Thoracic aorta (tissue), 2 donors: Measurements from ENCODE around the gene TMTC2. TPM values are rescaled to one million over a fixed set of nuclear protein-coding genes. Genes with fewer than 3 reads are reported as not detected.

Source experiments
- ATAC-seq: fragments of 150-250 bp; one replicate; pipeline ENCODE4 v1.8.0; 2017; ENCODE audit warnings: low read depth; ENCODE audit not compliant: insufficient number of reproducible peaks, low FRiP score
- DNase-seq: peaks from one replicate; pipeline ENCODE4 v3.0.0-alpha.2; 2020; ENCODE audit warnings: low spot score
- H3K27ac ChIP-seq, 2 donors: fragments of 200-600 bp; sonication (generic); 1 replicate in 1 of 2; 2 replicates in 1 of 2; pipeline ENCODE4 v1.5.1; 2016; ENCODE audit warnings: mild to moderate bottlenecking in 2 of 2, moderate library complexity in 2 of 2
- H3K27me3 ChIP-seq: fragments of 200-600 bp; sonication (generic); replicated peaks from 2 replicates; pipeline ENCODE4 v1.6.0; 2016; ENCODE audit warnings: mild to moderate bottlenecking; ENCODE audit not compliant: insufficient read depth
- H3K36me3 ChIP-seq: fragments of 200-600 bp; sonication (generic); one replicate; pipeline ENCODE4 v1.5.1; 2016
- H3K4me1 ChIP-seq, 2 donors: fragments of 200-600 bp; sonication (generic); 1 replicate in 1 of 2; 2 replicates in 1 of 2; pipeline versions ENCODE4 v1.5.1 to v1.6.0; 2016; ENCODE audit warnings: low read depth in 2 of 2, mild to moderate bottlenecking in 1 of 2; ENCODE audit not compliant: control insufficient read depth in 1 of 2
- H3K4me3 ChIP-seq: fragments of 200-600 bp; sonication (generic); 2 replicates; pipeline ENCODE4 v1.5.1; 2016; ENCODE audit warnings: mild to moderate bottlenecking
- H3K9me3 ChIP-seq: fragments of 200-600 bp; sonication (generic); 2 replicates; pipeline ENCODE4 v1.5.1; 2016
- total RNA-seq, 2 donors: library from RNA; depleted of rRNA; stranded (reverse); fragments of >200 nt; gene quantifications; one replicate each; pipeline versions ENCODE4 v1.1.0 to v1.2.3, GENCODE V29; 2016
- TF ChIP-seq, protein P1 (sequence below): fragments of 200-600 bp; sonication (generic); IDR thresholded peaks from one replicate; pipeline ENCODE4 v1.5.1; 2019; ENCODE audit warnings: antibody characterized with exemption

The TMTC2 gene
- total RNA-seq, 2 donors from 2014 or later: 2.8 to 8.6 TPM

DNA sequence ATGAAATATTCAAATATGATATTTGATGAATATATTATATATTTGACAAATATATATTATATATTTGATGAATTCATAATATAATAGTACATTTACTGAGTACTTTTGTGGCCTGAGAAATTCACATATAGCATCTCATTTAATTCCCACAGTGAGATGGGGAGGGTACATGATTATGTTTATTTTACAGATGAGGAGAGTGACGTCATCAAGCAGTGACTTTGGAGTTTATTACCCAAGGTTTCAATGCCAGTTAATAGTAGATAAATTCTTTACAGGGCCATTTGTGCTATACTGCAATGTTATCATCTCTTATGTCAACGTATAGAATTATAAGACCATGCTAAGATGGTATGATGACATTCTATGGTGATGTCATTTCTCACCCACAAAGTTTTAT is 352.7 kb downstream of the TMTC2 start:
- Histone ChIP-seq H3K4me3 (no peak overlapping the region), H3K27ac (no peak overlapping the region), H3K9me3 (no peaks in the 10 kb centered on the region), H3K36me3 (no peaks in the 10 kb centered on the region), H3K4me1 (no peaks in the 10 kb centered on the region), H3K27me3 (no peaks in the 10 kb centered on the region)
- TF ChIP-seq, protein P1, sequence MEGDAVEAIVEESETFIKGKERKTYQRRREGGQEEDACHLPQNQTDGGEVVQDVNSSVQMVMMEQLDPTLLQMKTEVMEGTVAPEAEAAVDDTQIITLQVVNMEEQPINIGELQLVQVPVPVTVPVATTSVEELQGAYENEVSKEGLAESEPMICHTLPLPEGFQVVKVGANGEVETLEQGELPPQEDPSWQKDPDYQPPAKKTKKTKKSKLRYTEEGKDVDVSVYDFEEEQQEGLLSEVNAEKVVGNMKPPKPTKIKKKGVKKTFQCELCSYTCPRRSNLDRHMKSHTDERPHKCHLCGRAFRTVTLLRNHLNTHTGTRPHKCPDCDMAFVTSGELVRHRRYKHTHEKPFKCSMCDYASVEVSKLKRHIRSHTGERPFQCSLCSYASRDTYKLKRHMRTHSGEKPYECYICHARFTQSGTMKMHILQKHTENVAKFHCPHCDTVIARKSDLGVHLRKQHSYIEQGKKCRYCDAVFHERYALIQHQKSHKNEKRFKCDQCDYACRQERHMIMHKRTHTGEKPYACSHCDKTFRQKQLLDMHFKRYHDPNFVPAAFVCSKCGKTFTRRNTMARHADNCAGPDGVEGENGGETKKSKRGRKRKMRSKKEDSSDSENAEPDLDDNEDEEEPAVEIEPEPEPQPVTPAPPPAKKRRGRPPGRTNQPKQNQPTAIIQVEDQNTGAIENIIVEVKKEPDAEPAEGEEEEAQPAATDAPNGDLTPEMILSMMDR: no peak
- ATAC-seq (no peak), DNase-seq (no peak)

DNA sequence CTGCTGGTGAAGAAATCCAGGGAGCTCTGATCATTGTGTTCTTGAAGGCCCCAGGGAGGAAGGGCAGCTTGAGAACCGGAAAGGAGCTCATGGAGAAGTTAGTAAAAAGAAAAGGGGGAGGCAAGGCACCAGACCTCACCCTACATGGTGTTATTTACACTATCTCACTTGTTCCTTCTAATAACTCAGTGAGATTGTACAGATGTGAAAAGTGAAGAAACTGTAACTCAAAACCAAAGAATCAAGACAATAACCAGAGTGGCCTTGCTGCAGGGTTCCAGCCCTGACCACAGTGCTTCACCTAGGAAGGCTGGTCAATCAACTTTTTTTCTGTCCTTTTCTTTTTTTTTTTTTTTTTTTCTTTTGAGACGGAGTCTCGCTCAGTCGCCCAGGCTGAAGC is 353.6 kb downstream of the TMTC2 start:
- no peak overlapping the region for H3K27ac ChIP-seq
- no peak overlapping the region for H3K4me3 ChIP-seq
- no peaks in the 10 kb centered on the region for H3K36me3 ChIP-seq
- TF ChIP-seq, protein P1: no peak
- no peaks in the 10 kb centered on the region for H3K27me3 ChIP-seq
- no peaks in the 10 kb centered on the region for H3K4me1 ChIP-seq
- ATAC-seq: no peak
- no peak for DNase-seq
- H3K9me3 ChIP-seq: no peaks in the 10 kb centered on the region

DNA sequence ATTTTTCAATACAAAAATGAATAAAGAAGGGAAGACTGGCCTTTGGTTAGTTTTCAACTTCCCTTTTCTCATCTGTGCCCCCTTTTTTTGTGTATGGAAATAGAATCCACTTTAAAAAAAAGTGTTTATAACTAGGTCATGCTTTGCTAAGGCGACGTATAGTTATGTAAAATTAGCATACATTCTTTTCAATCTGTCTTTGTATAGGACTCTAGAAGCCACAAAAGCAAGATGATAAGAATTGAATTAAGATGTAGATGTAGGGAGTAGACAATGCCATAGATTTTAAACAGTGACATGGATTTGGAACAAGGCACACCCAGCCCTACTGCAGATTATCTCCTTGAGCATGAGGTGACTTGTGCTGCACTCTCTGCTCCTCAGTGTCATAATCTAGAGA is 354.3 kb downstream of the TMTC2 start:
- H3K27me3 ChIP-seq: no peaks in the 10 kb centered on the region
- no peak for DNase-seq
- no peak overlapping the region for H3K27ac ChIP-seq
- ATAC-seq: no peak
- H3K4me3 ChIP-seq: no peak overlapping the region
- TF ChIP-seq, protein P1: no peak
- no peaks in the 10 kb centered on the region for H3K4me1 ChIP-seq
- no peaks in the 10 kb centered on the region for H3K9me3 ChIP-seq
- no peaks in the 10 kb centered on the region for H3K36me3 ChIP-seq

DNA sequence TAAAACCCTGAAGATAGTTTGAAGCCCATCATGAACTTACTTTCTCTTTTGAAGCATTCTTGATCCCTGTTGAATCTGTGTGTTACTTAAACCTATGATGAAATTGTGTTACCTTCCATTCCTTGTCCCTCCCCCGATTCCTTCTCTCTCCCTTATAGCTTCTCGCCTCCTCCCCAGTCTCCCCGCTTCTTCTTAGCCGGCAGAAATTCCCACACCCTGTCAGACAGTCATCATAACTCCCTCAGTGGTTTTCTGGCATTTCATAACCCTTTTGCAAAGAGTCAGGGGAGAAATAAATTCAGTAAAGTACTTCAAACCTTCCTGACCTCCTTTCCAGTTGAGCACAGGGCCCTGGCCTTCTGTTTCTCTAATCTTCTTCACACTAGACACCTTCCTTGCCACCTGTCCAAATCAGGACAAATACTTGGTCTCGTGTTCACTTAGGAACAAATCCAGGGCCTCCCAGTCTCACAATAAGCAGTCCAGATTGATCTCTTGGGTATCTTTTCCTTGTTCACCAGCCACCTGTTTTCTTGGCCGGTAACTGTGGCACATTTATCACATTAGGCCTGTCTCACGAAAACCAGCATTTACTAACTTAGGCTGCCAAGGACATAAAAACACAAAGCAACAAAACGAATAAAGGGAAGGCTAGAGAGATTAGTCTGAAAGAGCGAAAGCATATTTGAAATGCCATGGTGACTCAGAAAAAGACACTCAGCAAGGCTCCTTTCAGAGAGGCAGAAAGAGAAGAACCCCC is 355.9 kb downstream of the TMTC2 start:
- H3K27me3 ChIP-seq: no peaks in the 10 kb centered on the region
- DNase-seq (no peak), ATAC-seq (no peak)
- H3K27ac ChIP-seq: no peak overlapping the region
- TF ChIP-seq, protein P1: no peak
- no peaks in the 10 kb centered on the region for H3K9me3 ChIP-seq
- H3K4me1 ChIP-seq: no peaks in the 10 kb centered on the region
- H3K36me3 ChIP-seq: no peaks in the 10 kb centered on the region
- no peak overlapping the region for H3K4me3 ChIP-seq

DNA sequence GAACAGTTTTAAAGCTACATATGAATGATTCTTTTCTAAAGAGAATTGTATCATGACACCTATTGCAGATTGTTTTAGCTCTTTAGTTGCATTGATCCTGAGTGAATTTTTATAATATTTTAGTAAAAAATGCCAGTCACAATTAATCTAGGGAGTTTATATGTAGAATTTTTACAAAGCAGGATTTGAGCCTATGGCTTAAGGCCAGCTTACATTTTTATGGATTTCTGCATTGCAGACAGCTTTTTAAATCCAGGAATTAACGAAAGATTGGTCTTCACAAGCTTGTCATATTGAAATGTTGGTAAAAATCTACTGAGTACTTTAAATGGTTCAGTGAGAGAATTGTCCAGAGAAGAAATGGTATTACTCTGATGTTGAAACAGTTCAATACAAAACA is 358.0 kb downstream of the TMTC2 start:
- DNase-seq (no peak), ATAC-seq (no peak)
- no peak overlapping the region for H3K27ac ChIP-seq
- TF ChIP-seq, protein P1: no peak
- H3K27me3 ChIP-seq: no peaks in the 10 kb centered on the region
- H3K4me3 ChIP-seq: no peak overlapping the region
- H3K9me3 ChIP-seq: no peaks in the 10 kb centered on the region
- no peaks in the 10 kb centered on the region for H3K36me3 ChIP-seq
- no peaks in the 10 kb centered on the region for H3K4me1 ChIP-seq
